Mucosa of stomach (tissue), 1 donor: ENCODE data around the gene TMEM116.

Experiments
- H3K27me3 ChIP-seq: one replicate; pipeline ENCODE4 v1.7.0; 2013; ENCODE audit warnings: mild to moderate bottlenecking, low read length; ENCODE audit not compliant: control insufficient read depth, insufficient read depth
- H3K36me3 ChIP-seq: one replicate; pipeline ENCODE4 v1.7.0; 2013; ENCODE audit warnings: low read length; ENCODE audit not compliant: control insufficient read depth, insufficient read depth
- H3K4me1 ChIP-seq: one replicate; pipeline ENCODE4 v1.7.0; 2013; ENCODE audit warnings: mild to moderate bottlenecking, low read length; ENCODE audit not compliant: control insufficient read depth, insufficient read depth
- H3K4me3 ChIP-seq: one replicate; pipeline ENCODE4 v1.7.0; 2013; ENCODE audit warnings: low read length
- H3K9ac ChIP-seq: one replicate; pipeline ENCODE4 v1.7.0; 2013; ENCODE audit warnings: mild to moderate bottlenecking, low read length, moderate library complexity
- H3K9me3 ChIP-seq: one replicate; pipeline ENCODE4 v1.7.0; 2013; ENCODE audit warnings: mild to moderate bottlenecking, low read length, moderate library complexity; ENCODE audit not compliant: control insufficient read depth
- donor health status: Pancreatic carcinoma.

The TMEM116 gene

GRCh38 chr12:111907740-111908139 is 105.2 kb downstream of the TMEM116 start:
- Histone ChIP-seq H3K36me3 (no peaks in the 10 kb centered on the region), H3K4me3 (no peak overlapping the region), H3K9me3 (no peaks in the 10 kb centered on the region), H3K27me3 (no peaks in the 10 kb centered on the region), H3K4me1 (no peaks in the 10 kb centered on the region), H3K9ac (no peak overlapping the region)

- Histone ChIP-seq H3K9me3 (no peaks in the 10 kb centered on the region), H3K27me3 (no peaks in the 10 kb centered on the region), H3K36me3 (no peaks in the 10 kb centered on the region), H3K4me1 (no peaks in the 10 kb centered on the region), H3K9ac (no peak overlapping the region), H3K4me3 (no peak overlapping the region)
Observed at GRCh38 chr12:111905502-111905901, 107.5 kb downstream of the TMEM116 start.

GRCh38 chr12:111904446-111904975 is 108.5 kb downstream of the TMEM116 start:
- Histone ChIP-seq H3K9ac (no peak overlapping the region), H3K9me3 (no peaks in the 10 kb centered on the region), H3K36me3 (no peaks in the 10 kb centered on the region), H3K4me3 (no peak overlapping the region), H3K4me1 (no peaks in the 10 kb centered on the region), H3K27me3 (no peaks in the 10 kb centered on the region)

GRCh38 chr12:111901182-111901581 is 111.8 kb downstream of the TMEM116 start:
- H3K4me1 ChIP-seq: no peaks in the 10 kb centered on the region
- no peaks in the 10 kb centered on the region for H3K36me3 ChIP-seq
- no peaks in the 10 kb centered on the region for H3K27me3 ChIP-seq
- no peaks in the 10 kb centered on the region for H3K9me3 ChIP-seq
- H3K4me3 ChIP-seq: no peak overlapping the region
- H3K9ac ChIP-seq: no peak overlapping the region

GRCh38 chr12:111894556-111894955 is 118.4 kb downstream of the TMEM116 start:
- H3K4me1 ChIP-seq: no peaks in the 10 kb centered on the region
- H3K36me3 ChIP-seq: no peaks in the 10 kb centered on the region
- H3K4me3 ChIP-seq: no peak overlapping the region
- no peaks in the 10 kb centered on the region for H3K9me3 ChIP-seq
- H3K27me3 ChIP-seq: no peaks in the 10 kb centered on the region
- H3K9ac ChIP-seq: no peak overlapping the region

- Histone ChIP-seq H3K4me3 (no peak overlapping the region), H3K4me1 (no peaks in the 10 kb centered on the region), H3K9ac (no peak overlapping the region), H3K27me3 (no peaks in the 10 kb centered on the region), H3K36me3 (peaks cover 4% of the 10 kb centered on the region), H3K9me3 (no peaks in the 10 kb centered on the region)
Observed at GRCh38 chr12:111893287-111893686, 119.7 kb downstream of the TMEM116 start.

- Histone ChIP-seq H3K4me1 (no peaks in the 10 kb centered on the region), H3K36me3 (peaks cover 4% of the 10 kb centered on the region), H3K4me3 (no peak overlapping the region), H3K9ac (no peak overlapping the region), H3K27me3 (no peaks in the 10 kb centered on the region), H3K9me3 (no peaks in the 10 kb centered on the region)
Observed at GRCh38 chr12:111887926-111888745, 124.8 kb downstream of the TMEM116 start.

GRCh38 chr12:111886662-111887545 is 126.1 kb downstream of the TMEM116 start:
- H3K36me3 ChIP-seq: peaks cover 4% of the 10 kb centered on the region
- H3K4me1 ChIP-seq: no peaks in the 10 kb centered on the region
- H3K9ac ChIP-seq: no peak overlapping the region
- no peak overlapping the region for H3K4me3 ChIP-seq
- no peaks in the 10 kb centered on the region for H3K9me3 ChIP-seq
- no peaks in the 10 kb centered on the region for H3K27me3 ChIP-seq

- H3K9ac ChIP-seq: no peak overlapping the region
- no peaks in the 10 kb centered on the region for H3K27me3 ChIP-seq
- no peaks in the 10 kb centered on the region for H3K36me3 ChIP-seq
- no peaks in the 10 kb centered on the region for H3K4me1 ChIP-seq
- H3K9me3 ChIP-seq: no peaks in the 10 kb centered on the region
- H3K4me3 ChIP-seq: no peak overlapping the region
Observed at GRCh38 chr12:111881716-111882115, 131.2 kb downstream of the TMEM116 start.
